GM23248 (cell line): ENCODE results near the gene PODXL2. TPM values are rescaled to one million over a fixed set of nuclear protein-coding genes. Genes with fewer than 3 reads are reported as not detected.

Experiments used
- DNase-seq: peaks from one replicate; pipeline ENCODE4 v3.0.0-alpha.2; 2015
- H2AFZ ChIP-seq: fragments of 200-600 bp; sonication (generic); 2 replicates; pipeline ENCODE4 v1.6.1; 2016; ENCODE audit warnings: antibody characterized with exemption
- H3F3A ChIP-seq: fragments of 200-600 bp; sonication (generic); 2 replicates; pipeline ENCODE4 v1.6.1; 2016; ENCODE audit warnings: mild to moderate bottlenecking, antibody characterized with exemption, mixed run types; ENCODE audit not compliant: insufficient read depth
- H3K27ac ChIP-seq: fragments of 200-600 bp; sonication (generic); 2 replicates; pipeline ENCODE4 v1.5.1; 2016; ENCODE audit warnings: mild to moderate bottlenecking
- H3K27me3 ChIP-seq: fragments of 200-600 bp; sonication (generic); replicated peaks from 2 replicates; pipeline ENCODE4 v1.6.1; 2016; ENCODE audit warnings: mild to moderate bottlenecking; ENCODE audit not compliant: insufficient read depth
- H3K36me3 ChIP-seq: fragments of 200-600 bp; sonication (generic); 2 replicates; pipeline ENCODE4 v1.6.1; 2016; ENCODE audit warnings: low read depth, mild to moderate bottlenecking
- H3K4me1 ChIP-seq: fragments of 200-600 bp; sonication (generic); 2 replicates; pipeline ENCODE4 v1.6.1; 2016; ENCODE audit warnings: mild to moderate bottlenecking; ENCODE audit not compliant: insufficient read depth
- H3K4me2 ChIP-seq: fragments of 200-600 bp; sonication (generic); one replicate; pipeline ENCODE4 v1.6.1; 2016; ENCODE audit warnings: mild to moderate bottlenecking; ENCODE audit not compliant: unreplicated experiment
- H3K4me3 ChIP-seq: fragments of 200-600 bp; sonication (generic); 2 replicates; pipeline ENCODE4 v1.5.1; 2016; ENCODE audit warnings: mild to moderate bottlenecking
- H3K79me2 ChIP-seq: fragments of 200-600 bp; sonication (generic); 2 replicates; pipeline ENCODE4 v1.6.1; 2016; ENCODE audit warnings: mild to moderate bottlenecking; ENCODE audit not compliant: insufficient read depth
- H3K9ac ChIP-seq: fragments of 200-600 bp; sonication (generic); 2 replicates; pipeline ENCODE4 v1.6.1; 2016; ENCODE audit warnings: mild to moderate bottlenecking
- H3K9me2 ChIP-seq: fragments of 200-600 bp; sonication (generic); 2 replicates; pipeline ENCODE4 v1.6.1; 2016; ENCODE audit warnings: mixed run types, mild to moderate bottlenecking, moderate library complexity; ENCODE audit not compliant: insufficient read depth
- H3K9me3 ChIP-seq: fragments of 200-600 bp; sonication (generic); one replicate; pipeline ENCODE4 v1.6.1; 2017; ENCODE audit warnings: low read depth
- H4K20me1 ChIP-seq: fragments of 200-600 bp; sonication (generic); 2 replicates; pipeline ENCODE4 v1.6.0; 2016; ENCODE audit not compliant: insufficient read depth
- EZH2 ChIP-seq: fragments of 200-600 bp; sonication (generic); IDR thresholded peaks from 2 replicates; pipeline ENCODE4 v1.6.1; 2018; ENCODE audit warnings: antibody characterized with exemption, mild to moderate bottlenecking; ENCODE audit not compliant: insufficient read depth, poor library complexity, severe bottlenecking
- EZH2phosphoT487 ChIP-seq: fragments of 200-600 bp; sonication (generic); IDR thresholded peaks from 2 replicates; pipeline ENCODE4 v1.6.1; 2018; ENCODE audit warnings: antibody characterized with exemption, moderate library complexity, mild to moderate bottlenecking, low read depth; ENCODE audit not compliant: insufficient read depth
- WGBS, 2 experiments: methylation state at CpG; one replicate each; pipeline ENCODE4 v1.1.6; 2015 to 2017; ENCODE audit warnings: low lambda C conversion rate in 2 of 2, low coverage in 1 of 2; ENCODE audit errors: missing lambda C conversion rate in 2 of 2; 5-methylcytosine and 5-hydroxymethylcytosine counted together
- in situ Hi-C: fragments of 300-500 bp; cut with MboI; formaldehyde crosslinking; loops from 2 replicates; pipeline ENCODE4 v1.15.0; 2020
- polyA plus RNA-seq: library from polyadenylated mRNA; unstranded; fragments of >200 nt; fragmentation: Nextera tagmentation; extraction: Ambion mirVana; gene quantifications from 2 replicates; pipeline ENCODE4 v1.2.1, GENCODE V29; 2016
- total RNA-seq: library from RNA; depleted of rRNA; stranded (reverse); fragments of >200 nt; shearing (Covaris generic); gene quantifications from 2 replicates; pipeline ENCODE4 v1.2.3, GENCODE V29; 2014

PODXL2 gene
- total and polyA plus RNA-seq, 2 experiments from 2014 or later: 1.8 to 2.5 TPM

GRCh38 chr3:127706785-127707351 is 77.9 kb downstream of the PODXL2 start:
- no peak overlapping the region for H3K4me2 ChIP-seq
- in situ Hi-C loops: no loop called here
- no peak overlapping the region for H3K4me3 ChIP-seq
- H3K9ac ChIP-seq: no peak overlapping the region
- no peak overlapping the region for H3K27ac ChIP-seq
- DNase-seq: no peak
- no peak overlapping the region for H2AFZ ChIP-seq
- H3K36me3 ChIP-seq: peaks cover 11% of the 10 kb centered on the region; the same call in 1 of the 2 replicates
- H3F3A ChIP-seq: no peaks in the 10 kb centered on the region
- no peak for TF ChIP-seq EZH2
- no peak for TF ChIP-seq EZH2phosphoT487
- no peaks in the 10 kb centered on the region for H3K9me3 ChIP-seq
- H3K4me1 ChIP-seq: no peaks in the 10 kb centered on the region
- H3K79me2 ChIP-seq: no peaks in the 10 kb centered on the region; the same call in 1 of the 2 replicates
- H3K9me2 ChIP-seq: no peaks in the 10 kb centered on the region
- no peaks in the 10 kb centered on the region for H3K27me3 ChIP-seq
- H4K20me1 ChIP-seq: no peaks in the 10 kb centered on the region
- WGBS, 2 experiments: 90 to 93% methylated on average over 16 of the region's 16 CpGs

- no peaks in the 10 kb centered on the region for H3F3A ChIP-seq
- H3K27ac ChIP-seq: no peak overlapping the region
- no peaks in the 10 kb centered on the region for H3K4me1 ChIP-seq
- in situ Hi-C loops: no loop called here
- H3K36me3 ChIP-seq: peaks cover 11% of the 10 kb centered on the region; the same call in 1 of the 2 replicates
- no peaks in the 10 kb centered on the region; the same call in 1 of the 2 replicates for H3K79me2 ChIP-seq
- TF ChIP-seq EZH2 (no peak), EZH2phosphoT487 (no peak)
- no peak overlapping the region for H3K4me2 ChIP-seq
- H3K9ac ChIP-seq: no peak overlapping the region
- no peaks in the 10 kb centered on the region for H3K9me3 ChIP-seq
- H4K20me1 ChIP-seq: no peaks in the 10 kb centered on the region
- H2AFZ ChIP-seq: no peak overlapping the region
- WGBS, 2 experiments: 84 to 88% methylated on average over 13 of the region's 13 CpGs
- H3K27me3 ChIP-seq: no peaks in the 10 kb centered on the region
- H3K4me3 ChIP-seq: no peak overlapping the region
- DNase-seq: no peak
- no peaks in the 10 kb centered on the region for H3K9me2 ChIP-seq
Measured at GRCh38 chr3:127707851-127708411, 78.9 kb downstream of the PODXL2 start.

- H4K20me1 ChIP-seq: no peaks in the 10 kb centered on the region
- no peak overlapping the region for H3K9ac ChIP-seq
- no peaks in the 10 kb centered on the region for H3K9me3 ChIP-seq
- 70 to 72% methylated on average over 2 of the region's 2 CpGs for WGBS, 2 experiments
- H3K36me3 ChIP-seq: peaks cover 11% of the 10 kb centered on the region; the same call in 1 of the 2 replicates
- in situ Hi-C loops: no loop called here
- no peak overlapping the region for H3K4me2 ChIP-seq
- no peaks in the 10 kb centered on the region; the same call in 1 of the 2 replicates for H3K79me2 ChIP-seq
- H2AFZ ChIP-seq: no peak overlapping the region
- TF ChIP-seq EZH2phosphoT487 (no peak), EZH2 (no peak)
- H3K27me3 ChIP-seq: no peaks in the 10 kb centered on the region
- H3K4me3 ChIP-seq: no peak overlapping the region
- DNase-seq: no peak
- no peaks in the 10 kb centered on the region for H3F3A ChIP-seq
- H3K27ac ChIP-seq: no peak overlapping the region
- no peaks in the 10 kb centered on the region for H3K4me1 ChIP-seq
- no peaks in the 10 kb centered on the region for H3K9me2 ChIP-seq
Measured at GRCh38 chr3:127708837-127709236, 79.9 kb downstream of the PODXL2 start.

GRCh38 chr3:127709320-127710060 is 80.5 kb downstream of the PODXL2 start:
- Histone ChIP-seq H3K27ac (no peak overlapping the region), H3F3A (no peaks in the 10 kb centered on the region)

More at GRCh38 chr3:127709320-127710060, 80.5 kb downstream of the PODXL2 start:
- H3K27me3 ChIP-seq: no peaks in the 10 kb centered on the region
- H3K4me3 ChIP-seq: no peak overlapping the region
- H2AFZ ChIP-seq: no peak overlapping the region
- no peaks in the 10 kb centered on the region; the same call in 1 of the 2 replicates for H3K79me2 ChIP-seq
- no peak overlapping the region for H3K9ac ChIP-seq
- in situ Hi-C loops: no loop called here
- H3K4me1 ChIP-seq: no peaks in the 10 kb centered on the region
- peak; percentile 28 for DNase-seq
- WGBS, 2 experiments: 92 to 95% methylated on average over 3 of the region's 3 CpGs
- peaks cover 10% of the 10 kb centered on the region; the same call in 1 of the 2 replicates for H3K36me3 ChIP-seq
- H3K4me2 ChIP-seq: no peak overlapping the region
- H3K9me2 ChIP-seq: no peaks in the 10 kb centered on the region
- no peaks in the 10 kb centered on the region for H4K20me1 ChIP-seq
- no peaks in the 10 kb centered on the region for H3K9me3 ChIP-seq
- TF ChIP-seq EZH2 (no peak), EZH2phosphoT487 (no peak)
